GM13977 (cell line): Measurements from ENCODE around the gene SMYD3.

Experiments
- DNase-seq: peaks from one replicate; pipeline ENCODE4 v3.0.0; 2012; ENCODE audit warnings: low spot score
- in situ Hi-C: fragments of 300-500 bp; cut with MboI; formaldehyde crosslinking; loops from one replicate; pipeline ENCODE4 v1.12.0; 2022; ENCODE audit warnings: low sequenced_read_pairs, low pct_unique_long_range_greater_than_20kb, mixed read lengths, inconsistent platforms; ENCODE audit not compliant: unreplicated experiment
- TF ChIP-seq, protein P1 (sequence below): IDR thresholded peaks from 2 replicates; pipeline ENCODE4 v1.5.1; 2012; ENCODE audit warnings: mild to moderate bottlenecking, control low read depth; ENCODE audit not compliant: insufficient read depth; ENCODE audit errors: extremely low read depth, missing control alignments

SMYD3 gene

GRCh38 chr1:245837718-245838117 is 669.4 kb downstream of the SMYD3 start:
- TF ChIP-seq, protein P1, sequence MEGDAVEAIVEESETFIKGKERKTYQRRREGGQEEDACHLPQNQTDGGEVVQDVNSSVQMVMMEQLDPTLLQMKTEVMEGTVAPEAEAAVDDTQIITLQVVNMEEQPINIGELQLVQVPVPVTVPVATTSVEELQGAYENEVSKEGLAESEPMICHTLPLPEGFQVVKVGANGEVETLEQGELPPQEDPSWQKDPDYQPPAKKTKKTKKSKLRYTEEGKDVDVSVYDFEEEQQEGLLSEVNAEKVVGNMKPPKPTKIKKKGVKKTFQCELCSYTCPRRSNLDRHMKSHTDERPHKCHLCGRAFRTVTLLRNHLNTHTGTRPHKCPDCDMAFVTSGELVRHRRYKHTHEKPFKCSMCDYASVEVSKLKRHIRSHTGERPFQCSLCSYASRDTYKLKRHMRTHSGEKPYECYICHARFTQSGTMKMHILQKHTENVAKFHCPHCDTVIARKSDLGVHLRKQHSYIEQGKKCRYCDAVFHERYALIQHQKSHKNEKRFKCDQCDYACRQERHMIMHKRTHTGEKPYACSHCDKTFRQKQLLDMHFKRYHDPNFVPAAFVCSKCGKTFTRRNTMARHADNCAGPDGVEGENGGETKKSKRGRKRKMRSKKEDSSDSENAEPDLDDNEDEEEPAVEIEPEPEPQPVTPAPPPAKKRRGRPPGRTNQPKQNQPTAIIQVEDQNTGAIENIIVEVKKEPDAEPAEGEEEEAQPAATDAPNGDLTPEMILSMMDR, result no peak
- in situ Hi-C loops, result no loop called here
- DNase-seq, result no peak

DNA sequence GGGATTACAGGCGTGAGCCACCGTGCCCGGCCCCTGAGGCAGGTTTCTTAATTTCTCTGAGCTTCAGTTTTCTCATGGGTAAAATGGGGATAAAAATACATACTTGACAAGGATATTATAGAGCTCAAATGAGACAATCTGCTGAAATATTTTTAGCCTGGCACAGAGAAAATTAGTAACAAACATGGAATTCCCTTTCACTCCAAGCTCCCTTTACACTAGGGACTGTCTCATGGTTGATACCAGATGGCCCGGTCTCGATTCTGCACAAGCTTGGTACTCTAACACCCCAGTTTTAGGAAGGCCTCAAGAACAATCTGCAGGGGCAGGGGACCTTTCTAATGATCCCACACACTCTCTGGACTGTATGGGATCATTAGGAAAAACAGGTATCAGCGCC is 671.7 kb downstream of the SMYD3 start:
- in situ Hi-C loops, result no loop called here
- TF ChIP-seq, protein P1, result no peak
- no peak for DNase-seq

- in situ Hi-C loops, result no loop called here
- TF ChIP-seq, protein P1, result no peak
- DNase-seq, result no peak
These were observed 673.1 kb downstream of the SMYD3 start for GRCh38 chr1:245834002-245834401.

GRCh38 chr1:245832771-245833527 is 674.1 kb downstream of the SMYD3 start:
- no peak for DNase-seq
- TF ChIP-seq, protein P1, result no peak
- in situ Hi-C loops, result no loop called here

DNA sequence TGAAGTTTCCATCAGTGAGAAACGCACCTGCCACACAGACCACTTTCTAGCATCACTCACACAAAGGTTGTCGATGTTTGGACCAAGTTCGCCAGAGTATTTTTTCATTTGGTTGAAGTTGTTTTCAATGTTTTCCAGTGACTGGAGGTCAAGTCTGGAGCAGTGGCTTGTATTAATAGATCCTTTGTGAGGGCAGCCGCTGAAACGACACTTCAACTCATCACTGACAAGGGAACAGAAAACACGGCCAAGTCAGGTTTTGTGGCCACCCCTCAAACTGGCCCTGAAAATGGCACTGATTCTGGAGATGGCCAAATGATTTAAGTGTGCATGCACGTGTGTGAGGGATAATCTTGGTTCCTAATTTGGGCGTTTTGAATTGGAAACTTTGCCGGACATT is 675.6 kb downstream of the SMYD3 start:
- no peak for DNase-seq
- TF ChIP-seq, protein P1, result no peak
- in situ Hi-C loops, result no loop called here

DNA sequence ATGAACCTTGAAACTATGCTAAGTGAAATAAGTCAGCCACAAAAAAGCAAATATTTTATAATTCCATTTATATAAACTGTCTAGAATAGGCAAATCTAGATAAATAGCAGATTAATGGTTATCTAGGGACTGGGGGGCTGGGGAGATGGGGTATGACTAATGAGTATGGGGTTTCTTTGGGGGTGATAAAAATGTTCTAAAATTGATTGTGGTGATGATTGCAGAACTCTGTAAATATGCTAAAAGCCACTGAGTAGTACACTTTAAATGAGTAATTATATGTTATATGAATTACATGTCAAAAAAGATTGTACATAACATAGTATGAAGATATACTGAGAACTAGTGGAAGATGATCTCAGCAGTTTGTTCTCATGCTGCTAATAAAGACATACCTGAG is 677.3 kb downstream of the SMYD3 start:
- DNase-seq, result no peak

More for the DNA sequence above, 677.3 kb downstream of the SMYD3 start:
- in situ Hi-C loops, result no loop called here
- TF ChIP-seq, protein P1, result no peak
